Activated naive CD4-positive, alpha-beta T cell treated with Interleukin-2 at 50 U/mL for 16 hours (primary cell): ENCODE data around the gene SGK2.

Experiments
- DNase-seq: peaks from one replicate; pipeline ENCODE4 v3.0.0-alpha.2; 2020

The SGK2 gene

DNA sequence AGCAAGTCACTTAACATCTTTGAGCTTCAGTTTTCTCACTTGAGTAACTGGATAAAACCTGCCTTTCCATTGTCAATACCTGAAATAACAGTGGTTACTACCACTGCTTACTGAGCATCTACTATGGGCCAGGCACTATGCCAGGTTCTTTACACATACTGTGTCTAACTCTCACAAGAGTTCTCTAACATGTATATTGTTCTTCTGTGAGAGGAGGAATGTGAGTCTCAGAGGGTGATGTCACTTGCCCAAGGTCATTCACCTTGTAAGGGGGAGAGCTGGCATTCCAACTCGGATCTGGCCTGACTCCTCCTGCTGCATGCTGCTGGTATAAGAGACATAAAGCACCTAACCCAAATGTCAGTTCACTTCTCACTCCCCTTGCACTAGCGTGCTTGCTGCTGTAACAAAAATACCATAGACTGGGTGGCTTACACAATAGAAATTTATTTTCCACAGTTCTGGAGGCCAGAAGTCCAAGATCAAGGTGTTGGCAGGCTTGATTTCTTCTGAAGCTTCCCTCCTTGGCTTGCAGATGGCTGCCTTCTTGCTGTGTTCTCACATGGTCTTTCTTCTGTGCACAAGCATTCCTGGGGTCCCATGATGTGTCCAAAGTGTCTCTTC, 21.9 kb upstream of the SGK2 start:
- DNase-seq, result no peak

DNA sequence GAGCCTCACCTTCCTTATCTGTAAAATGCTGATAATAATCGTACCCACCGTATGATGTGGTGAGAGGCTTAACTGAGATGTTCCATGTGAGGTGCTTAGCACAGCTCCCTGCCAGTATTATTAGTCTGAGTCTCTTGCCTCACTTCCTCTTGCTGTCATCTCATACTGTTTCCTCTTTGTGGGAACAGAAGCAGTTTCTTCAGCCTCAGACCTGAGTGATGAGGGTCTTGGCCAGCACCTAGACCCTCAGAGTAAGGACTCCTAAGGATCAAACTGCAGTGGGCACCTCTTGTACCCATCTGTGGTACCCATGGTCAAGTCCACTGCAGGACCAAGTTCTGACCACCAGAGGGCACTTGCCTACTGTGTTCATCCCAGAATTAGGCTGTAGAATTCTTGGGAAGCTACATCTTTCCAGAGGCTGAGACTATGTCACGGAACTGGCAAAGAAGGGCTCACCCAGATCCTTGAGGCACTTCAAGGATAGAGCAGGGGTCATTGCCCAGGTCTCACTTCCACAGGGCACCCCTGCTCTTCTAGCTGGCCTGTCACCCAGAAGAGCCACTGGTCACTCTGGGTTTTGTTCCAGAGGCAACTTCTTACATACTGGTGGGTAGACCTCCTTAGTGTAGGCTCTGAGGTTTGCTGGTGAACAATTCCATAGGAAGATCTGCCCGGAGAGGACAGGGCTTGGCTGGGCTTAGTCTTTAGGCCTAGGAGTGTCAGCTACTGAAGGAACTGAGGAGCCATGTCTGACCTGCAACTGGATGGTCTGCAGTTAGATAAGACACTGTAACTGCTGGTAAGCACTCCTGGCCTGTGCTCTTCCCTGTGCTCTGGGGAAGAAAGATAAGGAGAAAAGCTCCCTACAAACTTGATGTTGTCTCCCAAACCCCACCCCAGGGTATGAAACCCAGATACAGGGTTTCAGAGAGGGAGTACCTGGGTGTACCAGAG, 20.6 kb upstream of the SGK2 start:
- DNase-seq, result peak; percentile 51

GRCh38 chr20:43538878-43539700, 19.7 kb upstream of the SGK2 start:
- no peak for DNase-seq

DNA sequence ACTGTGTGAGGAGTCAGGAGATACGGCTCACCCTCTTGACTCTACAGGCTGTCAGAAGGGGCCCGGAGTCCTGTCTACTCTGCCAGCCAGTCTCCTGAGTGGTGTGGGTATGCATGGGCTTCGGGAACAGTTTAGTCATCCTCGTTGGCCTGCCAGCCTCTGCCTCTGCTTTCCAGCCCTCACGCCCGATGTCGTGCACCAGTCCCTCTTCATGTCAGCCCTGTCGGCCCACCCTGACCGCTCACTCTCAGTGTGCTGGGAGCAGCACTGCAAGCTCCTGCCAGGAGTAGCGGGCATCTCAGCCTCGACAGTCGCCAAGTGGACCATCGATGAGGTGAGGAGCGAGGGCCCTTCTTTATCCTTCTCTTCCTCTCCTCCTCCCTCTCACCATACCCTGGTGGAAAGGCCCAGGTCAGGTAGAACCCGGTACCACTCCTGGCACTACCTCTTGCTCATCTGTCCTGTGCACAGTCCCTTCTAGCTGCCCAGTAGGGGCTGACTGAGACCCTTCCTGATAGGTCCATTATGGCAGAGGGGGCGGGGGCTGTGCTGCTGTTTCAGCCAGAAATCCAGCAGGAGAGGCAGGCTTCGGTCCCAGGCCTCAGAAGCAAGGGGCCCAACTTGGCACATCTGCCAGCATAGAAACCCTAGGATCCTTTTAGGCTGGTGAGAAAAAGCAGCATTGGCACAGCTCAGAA, 18.7 kb upstream of the SGK2 start:
- DNase-seq, result no peak

GRCh38 chr20:43540673-43541060, 18.2 kb upstream of the SGK2 start:
- no peak for DNase-seq

- no peak for DNase-seq
Observed at GRCh38 chr20:43541214-43541613, 17.6 kb upstream of the SGK2 start.

DNA sequence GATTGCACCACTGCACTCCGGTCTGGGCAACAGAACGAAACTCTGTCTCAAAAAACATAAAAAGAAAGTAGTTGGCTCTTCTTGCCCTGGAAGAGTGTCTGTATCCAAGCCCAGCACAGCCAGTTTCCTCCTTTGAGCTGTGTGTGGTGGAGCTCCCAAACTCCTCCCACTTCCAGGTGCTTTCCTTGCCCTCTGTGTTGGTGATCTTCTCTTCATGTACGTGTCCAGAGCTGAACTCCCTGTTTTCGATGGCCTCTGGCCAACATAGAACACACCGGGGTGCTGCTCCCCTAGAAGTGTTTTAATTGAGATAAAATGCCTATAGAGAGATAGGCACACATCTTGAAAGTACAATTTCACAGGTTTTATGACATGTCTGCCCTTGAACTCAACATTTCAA, 16.7 kb upstream of the SGK2 start:
- no peak for DNase-seq

- DNase-seq, result no peak
Observed at GRCh38 chr20:43542674-43543073, 16.2 kb upstream of the SGK2 start.

DNA sequence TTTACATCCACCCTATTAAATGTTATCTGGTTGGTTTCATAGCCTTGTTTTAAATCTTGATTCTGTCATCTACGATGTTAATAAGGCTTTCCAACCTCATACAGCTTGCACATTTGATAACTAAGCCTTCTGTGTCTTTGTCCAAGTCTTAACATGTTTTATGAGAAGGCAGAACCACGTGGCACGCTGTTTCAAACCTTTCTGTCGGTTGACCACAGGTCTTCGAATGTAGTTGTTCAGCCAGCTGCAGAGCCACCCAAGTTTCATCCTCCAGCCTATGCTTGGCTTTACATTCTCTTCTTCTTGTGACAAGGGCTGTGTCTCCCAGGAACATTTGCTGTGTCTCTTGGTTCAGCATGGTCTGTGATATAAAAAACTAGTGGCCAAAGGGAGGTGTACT, 15.7 kb upstream of the SGK2 start:
- no peak for DNase-seq

- DNase-seq, result no peak
Observed at GRCh38 chr20:43544501-43544900, 14.3 kb upstream of the SGK2 start.

GRCh38 chr20:43545837-43546578, 12.8 kb upstream of the SGK2 start:
- DNase-seq, result no peak

GRCh38 chr20:43548273-43548880, 10.4 kb upstream of the SGK2 start:
- DNase-seq, result no peak

- no peak for DNase-seq
Observed at GRCh38 chr20:43549416-43550065, 9.3 kb upstream of the SGK2 start.

- DNase-seq, result no peak
Observed at GRCh38 chr20:43550456-43550855, 8.4 kb upstream of the SGK2 start.

DNA sequence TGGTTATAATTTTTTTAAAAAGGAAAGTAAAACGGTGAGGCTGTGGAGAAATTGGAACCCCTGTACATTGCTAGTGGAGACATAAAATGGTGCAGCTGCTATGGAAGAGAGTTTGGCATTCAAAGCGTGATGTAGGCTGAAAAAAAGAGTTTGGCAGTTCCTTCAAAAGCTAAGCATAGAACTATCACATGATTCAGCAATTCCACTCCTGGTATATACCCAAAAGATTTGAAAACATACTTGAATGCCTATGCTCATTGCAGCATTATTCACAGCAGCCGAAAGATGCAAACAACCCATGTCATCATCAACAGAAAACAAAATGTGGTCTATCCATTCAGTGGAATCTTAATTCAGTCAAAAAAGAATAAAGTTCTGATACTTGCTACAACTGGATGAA, 4.5 kb upstream of the SGK2 start:
- DNase-seq, result no peak

DNA sequence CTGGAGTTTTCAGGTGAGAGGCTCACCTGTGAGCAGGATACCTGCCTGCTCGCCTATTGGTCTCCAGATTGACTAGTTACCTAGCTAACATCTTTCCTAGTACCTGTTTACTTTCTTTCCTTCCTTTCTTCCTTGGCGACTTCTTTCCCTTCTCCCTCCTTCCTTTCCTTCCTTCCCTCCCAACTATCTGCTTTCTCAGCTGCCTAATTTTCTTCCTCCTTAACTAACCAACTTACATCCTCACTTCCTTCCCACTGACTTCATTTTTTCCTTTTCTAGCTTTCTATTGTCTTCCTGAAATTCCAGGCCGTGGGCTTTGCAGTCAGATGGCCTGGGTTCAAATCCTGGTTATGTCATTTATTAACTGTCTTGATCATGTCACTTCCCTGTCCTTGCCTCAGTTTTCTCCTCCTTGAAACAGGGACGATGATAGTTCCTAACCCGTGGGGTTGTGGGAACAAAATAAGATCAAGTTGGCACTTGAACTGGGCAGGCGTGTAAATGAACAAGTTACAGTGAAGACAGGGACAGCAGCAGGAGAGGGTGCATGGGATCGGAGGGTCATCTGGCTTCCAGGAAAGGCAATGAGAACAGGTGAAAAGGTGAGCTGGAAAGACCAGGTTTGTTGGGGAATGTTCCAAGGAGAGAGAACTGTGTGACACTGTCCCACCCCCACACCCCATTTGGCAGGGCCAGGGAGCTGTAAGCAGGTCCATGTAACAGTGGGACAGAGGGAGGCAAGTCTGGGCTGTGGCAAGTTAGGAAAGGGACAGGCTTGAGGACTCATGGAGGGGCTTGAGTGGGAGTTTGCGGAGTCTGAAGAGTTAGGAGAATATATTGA, 540 bp downstream of the SGK2 start:
- DNase-seq, result no peak

GRCh38 chr20:43560974-43561373, 2.1 kb downstream of the SGK2 start:
- no peak for DNase-seq

DNA sequence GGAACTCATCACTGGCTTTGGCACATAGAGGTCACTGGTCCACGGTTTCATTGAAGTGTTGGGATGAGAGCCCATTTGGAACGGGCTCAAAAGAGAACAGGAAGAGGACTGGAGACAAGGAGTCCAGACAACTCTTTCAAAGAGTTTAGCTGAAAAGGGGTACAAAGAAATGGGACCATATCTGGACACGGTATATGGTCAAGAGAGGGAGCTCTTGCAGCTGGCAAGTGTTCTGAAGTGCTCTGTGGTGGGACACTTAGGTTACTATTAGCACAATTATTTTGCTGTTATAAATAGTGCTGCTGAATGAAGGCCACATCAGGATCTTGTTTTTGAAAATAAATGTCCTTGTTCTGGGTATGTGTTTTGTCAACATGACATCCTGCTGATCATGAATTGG, 4.6 kb downstream of the SGK2 start:
- no peak for DNase-seq

GRCh38 chr20:43563991-43564390, 5.2 kb downstream of the SGK2 start:
- DNase-seq, result no peak

- no peak for DNase-seq
Observed at GRCh38 chr20:43564455-43564854, 5.6 kb downstream of the SGK2 start.
